COLO668 (cell line): ENCODE measurements around the gene AFG3L2.
"Not testable (repeated sequence)": the region's sequence is repeated elsewhere in the genome, so short reads cannot be mapped to it uniquely, and the experiment has no call there.

Experiments used
- DNase-seq: peaks from one replicate; lab custom pipeline; 2025; ENCODE audit not compliant: unreplicated experiment; lab: John Stamatoyannopoulos, UW

Gene AFG3L2

DNA sequence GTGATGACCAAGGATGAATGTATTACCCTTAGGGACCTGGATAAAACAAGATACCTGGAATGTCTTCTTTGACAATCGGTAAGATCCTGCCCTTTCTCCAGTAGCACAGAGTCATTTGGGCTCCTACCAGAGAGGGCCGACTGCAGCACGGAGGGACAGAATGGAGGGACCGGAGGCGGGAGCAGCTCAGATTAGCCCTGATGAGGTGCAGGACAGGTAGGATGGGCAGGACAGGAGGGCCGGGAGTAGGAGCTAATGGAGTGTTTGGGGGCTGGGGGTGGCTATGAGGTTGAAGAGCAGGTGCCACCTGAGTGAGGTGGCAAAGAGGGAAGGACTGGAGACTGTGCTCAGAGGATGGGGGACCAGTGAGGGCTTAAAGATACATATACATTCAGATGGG is 20.8 kb upstream of the AFG3L2 start:
- DNase-seq = no peak

GRCh38 chr18:12397254-12397653 is 20.2 kb upstream of the AFG3L2 start:
- no peak for DNase-seq

GRCh38 chr18:12394428-12394827 is 17.4 kb upstream of the AFG3L2 start:
- peak; percentile 27 for DNase-seq

GRCh38 chr18:12393998-12394397 is 17.0 kb upstream of the AFG3L2 start:
- no peak for DNase-seq

DNA sequence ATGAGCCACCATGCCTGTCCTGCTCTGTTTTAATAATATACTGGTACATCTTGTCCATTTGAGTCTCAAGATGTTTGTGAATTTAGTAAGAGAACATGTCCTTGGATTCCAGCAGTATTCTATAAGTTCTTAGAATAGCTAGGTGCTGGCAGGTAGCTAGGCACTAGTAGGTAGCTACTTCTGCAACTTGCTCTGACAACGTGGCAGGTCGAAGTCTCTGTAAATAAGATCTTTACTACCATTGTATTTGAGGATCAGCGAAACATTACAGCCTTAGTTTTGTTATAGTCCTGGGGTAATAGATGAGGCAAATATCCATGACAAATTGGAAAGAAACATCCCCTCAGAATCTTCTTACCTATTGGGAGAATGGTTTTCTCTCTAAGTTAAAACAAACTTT is 16.5 kb upstream of the AFG3L2 start:
- DNase-seq = no peak

DNA sequence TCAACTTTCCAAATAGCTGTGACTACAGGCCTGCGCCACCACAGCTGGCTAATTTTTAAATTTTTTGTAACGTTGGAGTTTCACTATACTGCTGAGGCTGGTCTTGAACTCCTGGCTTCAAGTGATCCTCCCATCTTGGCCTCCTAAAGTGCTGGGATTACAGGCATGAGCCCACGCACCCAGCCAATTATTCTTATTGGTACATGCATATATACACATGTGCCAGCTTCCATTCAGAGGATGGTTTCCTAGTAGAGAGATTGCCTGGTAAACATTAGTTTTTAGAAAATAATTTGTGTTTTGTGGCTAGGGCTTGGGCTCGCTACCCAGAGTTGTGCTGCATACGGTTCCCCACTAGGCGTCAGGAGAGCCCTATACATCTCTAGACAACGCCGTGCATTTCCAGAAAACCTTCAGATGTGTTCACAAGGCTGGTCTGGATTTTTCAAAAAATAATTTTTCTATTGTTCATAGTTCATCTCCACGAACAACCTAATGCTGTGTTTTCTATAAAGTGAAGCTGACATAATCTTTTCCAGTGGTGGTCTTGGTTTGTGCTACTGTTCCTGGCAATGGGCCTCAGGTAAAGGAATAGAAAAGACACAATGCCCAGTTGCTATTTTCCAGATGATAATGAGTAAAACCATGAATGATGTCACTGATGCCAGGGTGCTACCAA is 14.6 kb upstream of the AFG3L2 start:
- peak; percentile 51 for DNase-seq

- no peak for DNase-seq
Measured at GRCh38 chr18:12388442-12388841, 11.4 kb upstream of the AFG3L2 start.

- DNase-seq = no peak
Measured at GRCh38 chr18:12384261-12384660, 7.2 kb upstream of the AFG3L2 start.

- DNase-seq = not testable (repeated sequence)
Measured at GRCh38 chr18:12383759-12384158, 6.7 kb upstream of the AFG3L2 start.

DNA sequence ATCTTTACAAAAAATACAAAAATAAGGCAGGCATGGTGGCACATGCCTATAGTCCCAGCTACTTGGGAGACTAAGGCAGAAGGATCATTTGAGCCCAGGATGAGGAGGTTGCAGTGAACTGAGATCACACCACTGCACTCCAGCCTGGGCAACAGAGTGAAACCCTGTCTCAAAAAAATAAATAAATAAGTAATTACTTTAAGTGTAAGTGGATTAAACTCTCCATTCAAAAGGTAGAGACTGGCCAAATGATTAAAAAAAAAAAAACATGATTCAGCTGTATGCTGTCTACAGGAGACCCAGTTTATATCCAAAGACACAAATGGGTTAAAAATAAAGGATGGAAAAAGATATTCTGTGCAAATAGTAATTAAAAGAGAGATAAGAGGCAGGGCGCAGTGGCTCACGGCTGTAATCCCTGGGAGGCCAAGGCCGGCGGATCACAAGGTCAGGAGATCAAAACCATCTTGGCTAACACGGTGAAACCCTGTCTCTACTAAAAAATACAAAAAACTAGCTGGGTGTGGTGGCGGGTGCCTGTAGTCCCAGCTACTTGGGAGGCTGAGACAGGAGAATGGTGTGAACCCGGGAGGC is 5.3 kb upstream of the AFG3L2 start:
- not testable (repeated sequence) for DNase-seq

DNA sequence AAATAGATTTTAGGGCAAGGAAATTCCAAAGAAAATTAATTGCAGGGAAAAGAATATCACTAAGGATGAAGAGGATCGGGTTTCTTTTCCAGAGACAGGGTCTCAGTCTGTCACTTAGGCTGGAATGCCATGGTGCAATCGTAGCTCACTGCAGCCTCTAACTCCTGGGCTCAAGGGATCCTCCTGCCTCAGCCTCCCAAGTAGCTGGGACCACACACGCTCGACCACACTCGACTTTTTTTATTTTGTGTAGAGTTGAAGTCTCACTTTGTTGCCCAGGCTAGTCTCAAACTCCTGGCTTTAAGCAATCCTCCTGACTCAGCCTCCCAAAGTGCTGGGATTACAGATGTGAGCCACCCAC is 1.2 kb upstream of the AFG3L2 start:
- not testable (repeated sequence) for DNase-seq

DNA sequence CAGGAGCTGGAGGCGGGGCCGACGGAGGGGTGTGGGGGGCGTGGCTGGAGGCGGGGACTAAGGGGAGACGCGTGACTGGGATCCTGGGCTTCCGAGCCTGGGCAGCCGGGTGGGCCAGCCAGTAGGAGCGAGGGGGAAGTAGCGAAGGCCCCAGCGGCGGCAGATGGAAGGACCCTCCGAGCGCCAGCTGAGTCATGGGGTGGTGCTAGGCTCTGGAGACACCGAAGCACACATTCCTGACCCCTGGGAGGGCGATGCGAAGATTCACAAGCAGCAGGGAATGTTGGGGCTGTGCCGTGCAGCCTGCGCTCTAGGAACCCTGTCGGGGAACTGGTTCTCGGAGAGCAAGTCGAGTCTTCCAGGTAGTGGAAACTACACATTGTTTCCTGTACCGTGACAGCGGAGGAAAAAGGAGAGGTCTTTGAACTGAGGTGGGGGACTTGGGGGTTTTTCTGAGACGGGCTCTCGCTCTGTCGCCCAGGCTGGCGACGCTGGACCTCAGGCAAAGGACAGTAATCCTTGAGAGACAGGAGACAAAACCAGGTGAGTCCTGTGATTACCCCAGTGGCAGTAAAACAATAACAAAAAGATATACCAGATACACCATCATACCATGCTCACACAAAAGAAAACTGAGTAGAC is 650 bp upstream of the AFG3L2 start:
- no peak for DNase-seq

- DNase-seq = peak; percentile 50
Measured at GRCh38 chr18:12376034-12376753, 833 bp downstream of the AFG3L2 start.

GRCh38 chr18:12374401-12374800 is 2.6 kb downstream of the AFG3L2 start:
- DNase-seq = no peak

GRCh38 chr18:12373771-12374116 is 3.3 kb downstream of the AFG3L2 start:
- no peak for DNase-seq

GRCh38 chr18:12373116-12373770 is 3.8 kb downstream of the AFG3L2 start:
- DNase-seq = no peak

DNA sequence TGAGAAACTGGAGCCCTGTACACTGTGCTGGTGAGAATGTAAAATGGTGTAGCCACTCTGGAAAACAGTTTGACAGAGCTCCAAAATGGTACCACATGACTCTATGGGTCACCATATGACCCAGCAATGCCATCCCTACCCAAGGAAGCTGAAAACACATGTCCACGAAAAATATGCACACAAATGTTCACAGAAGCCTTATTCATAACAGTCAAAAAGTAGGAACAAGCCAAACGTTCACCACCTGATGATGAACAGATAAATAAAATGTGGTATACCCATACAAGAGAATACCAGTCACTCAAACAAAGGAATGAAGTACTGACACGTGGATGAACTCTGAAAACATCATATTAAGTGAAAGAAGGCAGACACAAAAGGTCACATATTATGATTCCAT is 4.6 kb downstream of the AFG3L2 start:
- DNase-seq = no peak

DNA sequence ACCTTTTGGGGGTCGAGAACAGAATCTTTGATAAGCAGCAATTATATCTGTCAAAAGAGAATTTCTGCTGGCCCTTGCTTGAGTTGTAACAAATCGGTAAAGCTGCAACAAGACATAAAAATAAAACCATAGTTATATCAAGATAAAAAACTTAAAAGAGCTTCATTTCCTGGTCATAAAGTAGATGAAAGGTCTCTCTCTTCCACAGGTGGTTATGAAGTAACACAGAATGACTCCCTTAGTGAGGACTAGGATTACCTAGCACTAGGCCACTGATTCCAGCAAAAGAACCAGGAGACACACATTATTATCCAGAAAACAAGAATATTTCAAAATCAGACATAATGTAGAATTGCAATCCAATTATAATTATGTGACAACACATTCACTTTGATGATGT is 5.4 kb downstream of the AFG3L2 start:
- no peak for DNase-seq

GRCh38 chr18:12369211-12369610 is 7.8 kb downstream of the AFG3L2 start:
- no peak for DNase-seq

DNA sequence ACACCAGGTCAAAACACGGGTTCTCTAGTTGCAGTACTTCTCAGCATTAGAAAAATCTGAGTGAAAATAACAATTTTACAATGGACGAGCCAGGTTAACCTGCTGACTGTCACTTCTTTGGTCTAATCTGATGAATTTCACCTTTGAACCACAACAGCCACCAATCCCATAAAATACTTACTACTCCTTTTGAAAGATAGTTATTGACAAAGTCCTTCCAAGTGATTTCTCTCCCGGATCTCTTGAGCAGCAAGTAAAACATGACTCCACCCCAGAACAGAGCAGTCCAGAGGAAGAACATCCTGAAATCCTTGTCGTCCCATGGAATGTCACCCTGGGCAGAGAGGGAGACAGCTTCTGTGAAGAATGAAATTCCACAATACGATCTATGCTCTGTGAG is 10.2 kb downstream of the AFG3L2 start:
- DNase-seq = no peak

GRCh38 chr18:12366379-12366778 is 10.6 kb downstream of the AFG3L2 start:
- DNase-seq = no peak
